Fibroblast of mammary gland (primary cell): ENCODE data around the gene BIK.

Source experiments
- DNase-seq: peaks from one replicate; pipeline ENCODE4 v3.0.0-alpha.2; 2010; ENCODE audit warnings: low read depth
- H3K4me3 ChIP-seq: 2 replicates; pipeline ENCODE4 v1.5.1; 2011; ENCODE audit warnings: low read depth, mild to moderate bottlenecking, low read length, moderate library complexity; ENCODE audit not compliant: control insufficient read depth
- TF ChIP-seq, protein P1 (sequence below): conservative IDR thresholded peaks from 2 replicates; pipeline ENCODE4 v1.5.1; 2011; ENCODE audit warnings: low read depth, low read length, inconsistent platforms; ENCODE audit not compliant: control insufficient read depth, insufficient read depth

The BIK gene

DNA sequence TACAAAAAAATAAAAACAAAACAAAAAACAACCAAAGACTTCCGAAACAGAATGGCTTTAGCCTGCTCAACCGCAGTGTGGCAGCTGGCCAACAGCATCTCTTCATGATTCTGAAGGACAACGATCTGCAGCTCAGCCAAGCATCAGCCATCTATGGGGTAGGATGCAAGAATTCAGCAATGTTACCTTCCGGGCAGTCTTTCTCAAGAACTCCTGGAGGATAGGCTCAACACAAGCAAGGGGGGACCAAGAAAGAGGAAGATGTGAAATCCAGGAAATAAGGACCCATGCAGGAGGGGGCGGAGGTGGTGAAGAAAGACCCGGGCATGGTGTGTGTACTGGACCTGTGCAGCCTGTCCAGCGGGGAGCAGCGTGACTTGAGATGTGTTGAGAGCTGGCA, 37.3 kb downstream of the BIK start:
- H3K4me3 ChIP-seq = no peak overlapping the region
- no peak for DNase-seq
- TF ChIP-seq, protein P1, sequence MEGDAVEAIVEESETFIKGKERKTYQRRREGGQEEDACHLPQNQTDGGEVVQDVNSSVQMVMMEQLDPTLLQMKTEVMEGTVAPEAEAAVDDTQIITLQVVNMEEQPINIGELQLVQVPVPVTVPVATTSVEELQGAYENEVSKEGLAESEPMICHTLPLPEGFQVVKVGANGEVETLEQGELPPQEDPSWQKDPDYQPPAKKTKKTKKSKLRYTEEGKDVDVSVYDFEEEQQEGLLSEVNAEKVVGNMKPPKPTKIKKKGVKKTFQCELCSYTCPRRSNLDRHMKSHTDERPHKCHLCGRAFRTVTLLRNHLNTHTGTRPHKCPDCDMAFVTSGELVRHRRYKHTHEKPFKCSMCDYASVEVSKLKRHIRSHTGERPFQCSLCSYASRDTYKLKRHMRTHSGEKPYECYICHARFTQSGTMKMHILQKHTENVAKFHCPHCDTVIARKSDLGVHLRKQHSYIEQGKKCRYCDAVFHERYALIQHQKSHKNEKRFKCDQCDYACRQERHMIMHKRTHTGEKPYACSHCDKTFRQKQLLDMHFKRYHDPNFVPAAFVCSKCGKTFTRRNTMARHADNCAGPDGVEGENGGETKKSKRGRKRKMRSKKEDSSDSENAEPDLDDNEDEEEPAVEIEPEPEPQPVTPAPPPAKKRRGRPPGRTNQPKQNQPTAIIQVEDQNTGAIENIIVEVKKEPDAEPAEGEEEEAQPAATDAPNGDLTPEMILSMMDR = no peak

DNA sequence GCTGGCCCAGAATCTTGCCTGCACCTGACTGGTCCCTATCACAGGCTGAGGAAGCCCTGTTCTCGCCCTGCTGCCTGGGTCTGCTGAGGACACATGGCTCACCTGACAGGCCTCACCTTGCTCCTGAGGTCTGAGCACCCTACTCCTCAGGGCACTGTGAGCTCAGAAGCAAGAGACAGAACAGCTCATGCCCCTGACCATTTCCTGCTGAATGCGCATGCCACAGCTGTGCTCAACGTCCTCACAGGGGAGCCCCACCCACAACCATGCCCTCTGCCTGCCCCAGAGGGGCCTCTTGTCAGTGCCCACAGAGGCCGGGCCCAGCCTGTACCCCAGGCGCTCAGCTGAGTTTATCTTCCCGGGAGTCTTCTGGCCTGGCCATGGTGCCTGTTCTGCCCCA, 38.0 kb downstream of the BIK start:
- no peak for DNase-seq
- TF ChIP-seq, protein P1 = no peak
- no peak overlapping the region for H3K4me3 ChIP-seq

GRCh38 chr22:43150731-43151206, 40.2 kb downstream of the BIK start:
- DNase-seq = no peak
- peak overlapping the region; percentile 79 for H3K4me3 ChIP-seq
- TF ChIP-seq, protein P1 = no peak

DNA sequence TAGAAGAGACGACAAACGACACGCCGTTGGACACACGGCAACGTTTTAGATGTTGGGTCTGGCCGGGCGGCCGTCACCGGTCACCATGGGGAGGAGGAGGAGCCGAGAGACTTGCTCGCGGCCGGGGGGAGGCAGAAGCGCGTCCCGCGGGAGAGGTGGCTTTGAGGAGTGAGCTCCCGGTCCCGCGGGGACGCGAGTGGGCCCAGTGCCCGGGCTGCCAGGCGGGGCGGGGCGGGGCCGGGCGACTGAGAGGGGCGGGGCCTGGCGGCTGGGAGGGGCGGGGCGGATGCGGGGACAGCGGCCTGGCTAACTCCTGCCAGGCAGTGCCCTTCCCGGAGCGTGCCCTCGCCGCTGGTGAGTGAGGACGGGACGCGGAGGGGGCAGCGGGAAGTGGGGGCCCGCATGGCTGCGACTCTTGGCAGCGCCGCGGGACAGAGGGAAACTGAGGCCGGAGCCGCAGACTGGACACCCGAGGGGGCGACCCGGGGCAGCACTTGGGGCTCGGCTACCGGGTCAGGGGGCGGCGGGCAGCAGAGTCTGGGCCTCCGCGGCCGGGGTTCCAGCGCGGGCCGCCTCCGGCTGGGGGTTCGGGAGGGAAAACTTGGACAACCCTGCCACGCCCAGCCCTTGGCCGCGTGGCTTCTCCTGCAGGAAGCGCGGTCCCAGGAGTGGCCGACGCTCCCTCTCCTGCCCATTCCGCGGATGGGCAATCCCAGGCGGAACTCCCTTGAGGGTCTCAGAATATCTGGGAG, 40.9 kb downstream of the BIK start, which contains the start of gene TSPO:
TSPO (plus strand) TSS at position 309 of the 752 bp plus-strand sequence. CDS start 7,680 bp downstream, outside the sequence.
- DNase-seq = peak; percentile 35
- TF ChIP-seq, protein P1 = no peak
- H3K4me3 ChIP-seq = peak within 1 kb of the TSS; percentile 79

- DNase-seq = no peak
- TF ChIP-seq, protein P1 = no peak
- H3K4me3 ChIP-seq = peak overlapping the region; percentile 79
Measured at GRCh38 chr22:43152003-43152356, 41.4 kb downstream of the BIK start.

DNA sequence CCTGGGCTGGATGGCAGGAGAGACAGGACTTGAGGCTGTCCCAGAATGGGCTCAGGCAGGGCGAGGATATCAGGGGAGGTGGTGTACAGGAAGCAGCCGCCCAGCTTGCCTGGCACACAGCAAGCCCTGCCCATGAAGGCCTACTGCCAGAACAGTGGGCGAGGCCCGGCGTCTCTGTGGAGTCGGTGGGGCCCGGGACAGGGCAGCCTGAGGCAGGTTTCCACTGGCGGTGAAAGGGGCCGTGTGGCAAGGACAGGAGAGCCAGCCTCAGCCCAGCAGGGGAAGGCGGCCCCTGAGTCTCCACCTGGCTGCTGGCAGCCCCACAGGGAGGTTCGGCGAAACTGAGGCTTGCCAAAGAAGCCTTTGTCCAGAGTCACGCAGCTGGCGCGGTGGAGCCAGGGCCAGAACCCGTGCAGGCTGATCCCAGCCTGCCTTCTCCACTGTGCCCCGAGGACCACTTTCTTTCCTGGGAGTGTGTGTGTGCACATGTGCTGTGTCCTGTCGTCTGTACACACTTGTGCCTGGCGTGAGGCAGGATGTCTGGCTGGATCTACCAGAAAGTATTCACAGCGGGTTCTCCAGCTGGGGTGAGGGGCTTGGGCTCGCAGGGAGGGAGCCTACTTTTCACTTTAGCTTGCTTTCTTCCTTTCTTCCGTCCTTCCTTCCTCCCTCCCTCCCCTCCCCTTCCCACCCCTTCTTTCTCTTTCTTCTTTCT, 42.0 kb downstream of the BIK start:
- DNase-seq = peak; percentile 37
- peak overlapping the region; percentile 79 for H3K4me3 ChIP-seq
- TF ChIP-seq, protein P1 = no peak
